WI38 (cell line): ENCODE results near the gene FOXO4.
A peak's percentile ranks its signal among the peaks of the same experiment; 100 is the strongest.

ENCODE experiments used
- H3K4me3 ChIP-seq: 2 replicates; pipeline ENCODE4 v1.5.1; 2011; ENCODE audit warnings: low read depth, mild to moderate bottlenecking, control low read depth, low read length
- TF ChIP-seq, protein P1 (sequence below): IDR thresholded peaks from 2 replicates; pipeline ENCODE4 v1.5.1; 2012; ENCODE audit warnings: low read depth, mild to moderate bottlenecking, control low read depth, low read length

FOXO4 gene

DNA sequence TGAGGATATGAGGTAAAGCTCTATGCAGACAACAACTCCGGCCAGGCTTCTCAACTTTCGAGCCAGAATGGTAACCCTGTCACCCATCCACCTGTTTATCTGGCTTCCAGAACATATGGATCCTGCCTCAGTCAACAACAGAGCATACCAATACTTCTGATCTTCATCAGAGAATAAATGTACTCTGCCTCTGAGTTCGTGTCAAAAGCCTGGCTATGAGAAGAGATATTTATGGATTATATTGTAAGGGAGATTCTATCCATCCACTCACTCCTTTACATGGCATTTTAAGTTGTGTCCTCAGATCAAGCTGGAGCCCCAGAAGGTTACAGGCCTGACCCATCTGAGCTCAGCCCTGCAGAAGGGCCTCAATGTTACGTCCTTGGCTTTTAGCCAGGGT lies 9.8 kb upstream of the FOXO4 start:
- TF ChIP-seq, protein P1, sequence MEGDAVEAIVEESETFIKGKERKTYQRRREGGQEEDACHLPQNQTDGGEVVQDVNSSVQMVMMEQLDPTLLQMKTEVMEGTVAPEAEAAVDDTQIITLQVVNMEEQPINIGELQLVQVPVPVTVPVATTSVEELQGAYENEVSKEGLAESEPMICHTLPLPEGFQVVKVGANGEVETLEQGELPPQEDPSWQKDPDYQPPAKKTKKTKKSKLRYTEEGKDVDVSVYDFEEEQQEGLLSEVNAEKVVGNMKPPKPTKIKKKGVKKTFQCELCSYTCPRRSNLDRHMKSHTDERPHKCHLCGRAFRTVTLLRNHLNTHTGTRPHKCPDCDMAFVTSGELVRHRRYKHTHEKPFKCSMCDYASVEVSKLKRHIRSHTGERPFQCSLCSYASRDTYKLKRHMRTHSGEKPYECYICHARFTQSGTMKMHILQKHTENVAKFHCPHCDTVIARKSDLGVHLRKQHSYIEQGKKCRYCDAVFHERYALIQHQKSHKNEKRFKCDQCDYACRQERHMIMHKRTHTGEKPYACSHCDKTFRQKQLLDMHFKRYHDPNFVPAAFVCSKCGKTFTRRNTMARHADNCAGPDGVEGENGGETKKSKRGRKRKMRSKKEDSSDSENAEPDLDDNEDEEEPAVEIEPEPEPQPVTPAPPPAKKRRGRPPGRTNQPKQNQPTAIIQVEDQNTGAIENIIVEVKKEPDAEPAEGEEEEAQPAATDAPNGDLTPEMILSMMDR, result no peak
- H3K4me3 ChIP-seq, result no peak overlapping the region

DNA sequence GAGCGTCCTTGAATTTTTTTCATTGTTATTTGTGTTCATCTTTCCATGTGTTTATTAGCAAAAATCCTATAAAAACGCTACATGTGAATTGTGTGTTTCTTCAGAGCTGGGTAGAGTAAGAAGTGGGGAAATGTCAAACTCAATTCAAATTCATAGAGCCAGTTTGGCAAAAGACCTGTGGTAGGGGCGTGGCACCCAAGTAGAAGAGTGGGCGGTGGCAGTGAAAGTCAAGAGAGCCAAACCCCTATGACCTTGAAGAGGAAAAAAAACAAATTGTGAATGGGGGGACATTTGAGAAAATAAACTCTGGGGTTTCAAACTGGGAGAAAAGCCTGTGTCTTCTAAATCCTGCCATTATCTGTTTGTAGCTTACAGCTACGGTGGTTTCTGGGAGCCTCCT lies 4.4 kb upstream of the FOXO4 start:
- TF ChIP-seq, protein P1, result no peak
- no peak overlapping the region for H3K4me3 ChIP-seq

GRCh38 chrX:71095033-71095432 lies 618 bp upstream of the FOXO4 start:
- TF ChIP-seq, protein P1, result no peak
- peak overlapping the region; percentile 66 for H3K4me3 ChIP-seq

DNA sequence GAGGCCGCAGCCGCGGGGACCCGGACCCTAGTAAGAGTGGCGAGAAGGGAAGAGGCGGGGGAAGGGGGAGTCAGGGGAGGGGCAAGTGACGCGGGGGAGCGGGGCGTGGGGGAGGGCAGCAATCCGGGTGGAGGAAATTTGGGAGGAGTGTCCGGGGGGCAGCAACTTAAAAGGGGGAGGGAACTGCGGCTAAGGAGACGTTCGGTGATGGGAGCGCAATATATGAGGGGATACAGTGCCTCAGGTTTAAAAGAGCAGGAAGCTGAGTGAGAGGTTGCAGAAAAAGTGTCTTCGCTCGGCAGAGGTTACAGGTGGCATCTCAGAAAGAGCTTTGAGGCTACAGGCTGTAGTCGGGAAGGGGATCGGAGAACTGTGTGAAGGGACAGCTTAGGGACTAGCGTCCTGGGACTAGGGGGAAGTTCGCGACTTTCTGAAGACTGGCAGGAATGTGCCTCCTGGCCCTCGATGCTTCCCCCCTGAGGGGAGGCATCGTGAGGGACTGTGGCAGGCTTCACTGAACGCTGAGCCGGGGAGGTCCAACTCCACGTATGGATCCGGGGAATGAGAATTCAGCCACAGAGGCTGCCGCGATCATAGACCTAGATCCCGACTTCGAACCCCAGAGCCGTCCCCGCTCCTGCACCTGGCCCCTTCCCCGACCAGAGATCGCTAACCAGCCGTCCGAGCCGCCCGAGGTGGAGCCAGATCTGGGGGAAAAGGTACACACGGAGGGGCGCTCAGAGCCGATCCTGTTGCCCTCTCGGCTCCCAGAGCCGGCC lies 519 bp downstream of the FOXO4 start:
- peak overlapping the region; percentile 66 for H3K4me3 ChIP-seq
- TF ChIP-seq, protein P1, result no peak

GRCh38 chrX:71096760-71097032 lies 1.0 kb downstream of the FOXO4 start:
- TF ChIP-seq, protein P1, result no peak
- H3K4me3 ChIP-seq, result peak overlapping the region; percentile 66

DNA sequence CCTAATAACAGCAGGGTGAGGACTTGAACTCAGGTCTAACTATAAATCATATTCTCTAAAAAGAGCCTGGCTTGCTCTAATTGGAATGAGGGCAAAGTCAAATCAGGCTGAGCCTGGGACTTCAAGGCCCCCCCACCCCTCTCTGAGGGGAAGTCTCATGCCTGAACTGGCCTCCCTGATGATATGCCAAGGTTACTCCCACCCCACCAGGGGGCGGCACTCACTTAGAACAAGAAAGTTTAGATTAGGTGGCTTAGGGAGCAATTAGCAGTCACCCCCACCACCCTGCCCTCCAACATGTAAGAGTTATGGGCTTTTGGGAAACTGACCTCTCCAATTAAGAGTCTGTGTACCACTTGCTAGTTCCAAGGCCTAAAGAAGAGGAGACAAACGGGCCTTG lies 2.7 kb downstream of the FOXO4 start:
- no peak overlapping the region for H3K4me3 ChIP-seq
- TF ChIP-seq, protein P1, result peak; percentile 28; the same call in 1 of the 2 replicates

DNA sequence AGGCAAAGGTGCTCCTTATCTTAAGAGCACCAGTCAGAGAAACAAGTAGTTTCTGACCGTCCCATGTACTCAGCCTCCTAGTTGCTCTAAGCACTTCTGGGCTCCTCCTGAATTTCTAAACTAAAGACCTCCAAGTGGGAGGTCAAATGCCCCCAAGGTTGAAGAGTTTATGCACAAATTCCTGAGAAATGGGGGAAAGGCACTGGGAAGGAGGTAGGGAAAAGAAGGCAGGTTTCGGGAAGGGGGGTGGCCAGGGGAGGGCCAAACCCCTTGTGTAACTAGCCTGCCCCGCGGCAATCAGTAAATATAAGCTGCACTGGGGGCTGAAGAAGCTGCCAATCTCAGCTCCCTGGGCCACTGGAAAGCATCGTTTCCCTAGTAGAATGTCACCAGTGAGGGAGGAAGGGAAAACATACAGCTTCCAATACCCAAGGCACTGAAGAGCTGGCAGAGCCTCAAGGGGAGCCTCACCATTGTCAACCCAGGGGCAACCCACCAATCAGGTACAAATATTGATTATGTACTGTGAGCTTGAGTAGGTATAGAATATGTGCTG lies 3.4 kb downstream of the FOXO4 start:
- TF ChIP-seq, protein P1, result no peak
- no peak overlapping the region for H3K4me3 ChIP-seq
